NCI-H526 (cell line): ENCODE data around the gene SLC9A9.

Source experiments
- DNase-seq, 2 experiments: peaks; one replicate each; lab custom pipeline; 2025; lab: John Stamatoyannopoulos, UW

The SLC9A9 gene

DNA sequence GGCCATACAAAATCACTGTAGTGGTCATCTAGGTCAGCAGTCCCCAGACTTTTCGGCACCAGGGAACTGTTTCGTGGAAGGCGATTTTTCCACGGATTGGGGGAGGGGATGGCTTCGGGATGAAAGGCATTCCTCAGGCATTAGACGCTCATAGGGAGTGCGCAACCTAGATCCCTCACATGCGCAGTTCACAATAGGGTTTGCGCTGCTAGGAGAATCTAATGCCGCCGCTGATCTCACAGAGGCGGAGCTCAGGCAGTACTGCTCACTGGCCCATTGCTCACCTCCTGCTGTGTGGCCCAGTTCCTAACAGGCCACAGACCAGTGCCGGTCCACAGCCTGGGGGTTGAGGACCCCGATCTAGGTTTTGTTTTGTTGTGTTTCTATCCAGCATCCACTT is 200.1 kb downstream of the SLC9A9 start:
- no peak for DNase-seq

DNA sequence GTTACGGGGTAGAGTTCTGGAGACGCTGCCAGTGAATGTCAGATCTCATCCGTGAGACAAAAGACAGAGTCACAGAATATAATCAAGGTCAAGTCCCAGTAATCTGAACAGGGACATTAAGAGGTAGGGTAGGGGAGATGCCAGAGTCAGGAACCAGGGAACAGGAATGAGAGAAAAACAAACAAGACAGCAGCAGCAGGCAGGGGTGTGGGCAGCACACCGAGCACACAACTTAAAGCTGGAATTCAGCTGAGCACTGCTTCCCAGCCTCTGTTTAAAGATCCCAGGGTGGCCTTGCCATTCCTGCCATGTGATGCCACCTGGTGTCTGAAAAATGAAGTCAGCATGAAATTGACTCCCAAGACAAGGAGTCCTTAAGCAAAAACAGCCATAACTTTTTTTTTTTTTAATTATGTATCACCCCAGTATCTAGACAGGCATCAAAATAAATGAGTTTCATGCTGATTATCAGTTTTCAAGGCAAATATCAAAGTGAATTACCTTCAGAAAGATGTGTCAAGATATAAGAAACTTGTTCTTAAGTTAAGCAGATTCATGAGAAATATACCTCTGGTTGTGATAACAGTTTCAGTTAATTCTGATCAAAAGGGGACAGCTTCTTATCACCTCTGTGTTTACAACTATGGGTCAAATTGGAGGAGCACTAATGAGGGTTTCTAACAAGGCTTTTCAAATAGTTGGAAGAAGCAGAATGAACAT is 203.7 kb downstream of the SLC9A9 start:
- DNase-seq = peak; percentile 67 to 88

- DNase-seq = no peak
Observed at GRCh38 chr3:143643905-143644304, 204.4 kb downstream of the SLC9A9 start.

- DNase-seq = no peak
Observed at GRCh38 chr3:143640774-143641173, 207.5 kb downstream of the SLC9A9 start.

GRCh38 chr3:143637133-143637532 is 211.1 kb downstream of the SLC9A9 start:
- DNase-seq = no peak

- DNase-seq = no peak
Observed at GRCh38 chr3:143634991-143635390, 213.3 kb downstream of the SLC9A9 start.

GRCh38 chr3:143634427-143634826 is 213.8 kb downstream of the SLC9A9 start:
- DNase-seq = no peak

GRCh38 chr3:143633816-143634215 is 214.5 kb downstream of the SLC9A9 start:
- DNase-seq = no peak

DNA sequence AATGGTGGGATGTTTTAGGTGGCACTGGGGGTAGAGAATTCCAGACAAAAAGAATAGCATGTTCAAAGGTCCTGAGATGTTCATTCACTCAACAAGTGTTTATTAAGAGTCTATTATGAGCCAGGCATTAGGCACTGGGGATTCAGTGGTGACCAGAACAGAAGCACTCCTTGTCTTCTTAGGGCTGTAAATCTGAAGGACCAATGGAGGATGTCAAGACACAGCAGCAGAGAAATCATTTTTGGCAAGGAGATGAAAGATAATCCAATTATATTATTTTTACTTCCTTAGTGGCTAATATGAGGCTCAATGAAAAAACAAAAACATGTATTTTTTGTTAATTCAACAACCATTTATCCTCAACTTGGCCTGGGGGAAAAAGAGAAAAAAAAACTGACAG is 218.5 kb downstream of the SLC9A9 start:
- DNase-seq = no peak

- DNase-seq = no peak
Observed at GRCh38 chr3:143628971-143629370, 219.3 kb downstream of the SLC9A9 start.

DNA sequence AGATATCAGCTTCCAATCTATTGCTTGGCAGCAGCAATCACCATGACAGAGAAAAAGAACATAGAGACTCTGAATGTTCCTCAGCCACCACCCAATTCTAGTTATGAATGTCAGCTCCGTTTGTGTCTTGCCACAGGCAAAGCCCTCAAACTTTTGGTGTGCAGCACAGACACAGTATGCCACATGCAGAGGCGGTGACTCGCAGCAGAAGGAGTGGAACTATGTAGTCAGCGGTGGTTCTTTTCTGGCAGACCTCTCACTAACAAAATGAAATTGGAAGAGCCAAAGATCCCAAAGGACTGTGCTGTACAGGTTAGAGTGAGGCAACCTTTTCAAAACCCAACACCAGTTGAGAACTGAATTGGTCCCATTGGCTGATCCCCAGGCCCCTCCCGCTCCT is 220.9 kb downstream of the SLC9A9 start:
- no peak for DNase-seq

DNA sequence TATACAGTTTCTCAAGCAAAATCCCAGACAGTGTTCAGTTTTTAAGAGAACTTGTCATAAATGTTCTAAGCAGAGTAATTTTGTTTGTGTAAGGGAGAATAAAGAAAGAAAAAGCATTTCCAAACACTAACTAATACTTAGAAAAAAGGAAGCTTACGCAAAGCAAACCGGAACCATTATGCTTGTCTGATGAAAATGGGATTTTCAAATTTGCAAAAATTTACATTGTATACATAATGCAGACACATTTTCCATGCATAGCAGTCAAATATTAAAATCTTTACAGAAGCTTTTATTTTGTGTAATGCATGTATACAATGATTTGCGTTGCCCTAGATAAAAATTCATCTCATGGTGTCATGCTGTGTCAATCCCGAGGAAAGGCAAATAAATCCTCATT is 229.0 kb downstream of the SLC9A9 start:
- peak; percentile 19 to 30 for DNase-seq

GRCh38 chr3:143617050-143617449 is 231.2 kb downstream of the SLC9A9 start:
- peak; percentile 2 to 11 for DNase-seq

GRCh38 chr3:143613226-143613625 is 235.0 kb downstream of the SLC9A9 start:
- DNase-seq = no peak

DNA sequence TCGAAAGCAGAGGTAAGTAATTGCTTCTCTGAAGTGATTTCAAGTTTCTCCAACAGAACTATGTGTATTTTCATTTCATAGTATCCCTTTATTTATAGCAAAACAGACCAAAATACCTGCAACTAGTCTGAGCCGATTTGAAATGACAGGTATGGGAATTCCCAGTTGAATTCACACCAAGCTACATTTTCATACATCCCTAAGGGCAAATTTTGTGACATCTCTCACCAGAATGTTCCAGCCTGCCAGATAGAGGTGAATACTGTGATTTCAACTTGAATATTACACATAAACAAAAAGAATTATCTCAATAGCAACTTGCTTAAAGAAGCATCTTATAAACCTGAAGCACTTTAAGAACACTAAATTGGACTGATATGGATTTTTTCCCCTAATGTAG is 235.7 kb downstream of the SLC9A9 start:
- DNase-seq = no peak

DNA sequence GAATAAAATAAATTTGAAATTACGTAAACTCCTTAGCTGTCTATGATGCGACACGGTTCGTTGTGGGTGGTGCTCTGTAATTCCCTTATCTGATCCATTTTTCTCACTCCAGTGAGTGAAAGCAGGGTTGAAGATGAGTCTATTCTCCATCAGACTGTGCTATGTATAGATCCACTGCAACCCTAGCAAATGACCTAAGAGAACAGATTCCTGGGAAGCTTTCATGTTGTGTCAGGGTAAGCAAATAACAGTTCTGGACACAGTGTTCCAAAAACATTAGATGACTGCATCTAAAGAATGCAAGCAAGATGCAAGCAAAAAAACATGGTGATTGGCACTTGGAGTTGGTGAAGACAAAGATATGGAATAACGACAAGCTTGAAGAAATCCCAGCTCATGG is 239.3 kb downstream of the SLC9A9 start:
- no peak for DNase-seq

GRCh38 chr3:143605233-143605950 is 242.9 kb downstream of the SLC9A9 start:
- no peak for DNase-seq

DNA sequence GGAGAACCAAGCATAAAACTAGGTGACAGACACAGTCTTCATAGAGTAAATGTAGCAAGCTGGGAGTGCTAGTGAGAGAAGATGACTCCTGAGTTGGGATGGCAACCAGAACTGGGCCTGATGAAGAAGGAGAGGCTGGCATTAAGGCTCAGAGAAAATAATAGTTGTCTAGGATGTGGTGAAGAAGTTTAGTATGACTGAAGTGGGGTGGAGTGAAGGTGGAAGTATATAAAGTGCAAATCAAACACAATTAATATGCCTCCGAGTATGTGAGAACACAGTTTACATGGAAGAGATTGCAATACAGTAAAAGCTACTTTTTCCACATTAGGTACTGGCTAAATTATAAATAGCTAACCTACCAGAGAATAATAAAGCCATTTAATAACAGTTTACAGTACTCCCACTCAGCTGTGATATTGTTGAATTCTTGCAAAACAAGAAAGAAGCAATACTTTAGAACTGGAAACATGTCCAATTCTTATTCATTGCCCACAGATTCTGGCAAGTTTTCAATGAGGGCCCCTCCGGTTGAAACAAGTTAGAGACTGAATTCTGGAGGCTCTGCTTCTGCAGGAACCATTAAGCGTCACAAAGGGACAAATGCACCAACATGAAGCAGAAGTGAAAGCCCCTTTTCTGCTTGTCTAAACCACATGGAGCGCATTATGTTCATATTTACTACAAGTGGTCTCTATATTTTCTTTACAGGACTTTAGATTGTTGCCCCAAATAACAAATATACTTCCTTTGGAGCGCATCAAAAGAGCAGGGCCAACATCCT is 243.7 kb downstream of the SLC9A9 start:
- no peak for DNase-seq

DNA sequence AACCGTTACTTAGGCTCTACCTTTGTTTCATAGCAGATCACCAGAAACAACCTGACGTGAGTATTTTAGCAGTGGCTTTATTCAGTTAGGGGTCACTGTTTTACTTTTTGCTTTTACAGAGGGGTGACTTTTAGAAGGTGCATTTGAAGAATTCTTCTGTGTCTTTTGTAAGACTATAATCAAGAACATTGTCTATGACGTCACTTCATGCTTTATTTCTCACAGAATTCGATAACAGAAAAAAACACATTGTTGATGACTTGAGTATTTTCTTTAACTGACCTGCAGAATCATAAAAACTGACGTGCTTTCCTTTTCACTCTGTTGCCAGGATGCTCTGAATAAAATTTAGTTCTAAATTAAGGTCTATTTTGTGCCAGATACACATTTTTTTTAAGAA is 244.5 kb downstream of the SLC9A9 start:
- DNase-seq = no peak

DNA sequence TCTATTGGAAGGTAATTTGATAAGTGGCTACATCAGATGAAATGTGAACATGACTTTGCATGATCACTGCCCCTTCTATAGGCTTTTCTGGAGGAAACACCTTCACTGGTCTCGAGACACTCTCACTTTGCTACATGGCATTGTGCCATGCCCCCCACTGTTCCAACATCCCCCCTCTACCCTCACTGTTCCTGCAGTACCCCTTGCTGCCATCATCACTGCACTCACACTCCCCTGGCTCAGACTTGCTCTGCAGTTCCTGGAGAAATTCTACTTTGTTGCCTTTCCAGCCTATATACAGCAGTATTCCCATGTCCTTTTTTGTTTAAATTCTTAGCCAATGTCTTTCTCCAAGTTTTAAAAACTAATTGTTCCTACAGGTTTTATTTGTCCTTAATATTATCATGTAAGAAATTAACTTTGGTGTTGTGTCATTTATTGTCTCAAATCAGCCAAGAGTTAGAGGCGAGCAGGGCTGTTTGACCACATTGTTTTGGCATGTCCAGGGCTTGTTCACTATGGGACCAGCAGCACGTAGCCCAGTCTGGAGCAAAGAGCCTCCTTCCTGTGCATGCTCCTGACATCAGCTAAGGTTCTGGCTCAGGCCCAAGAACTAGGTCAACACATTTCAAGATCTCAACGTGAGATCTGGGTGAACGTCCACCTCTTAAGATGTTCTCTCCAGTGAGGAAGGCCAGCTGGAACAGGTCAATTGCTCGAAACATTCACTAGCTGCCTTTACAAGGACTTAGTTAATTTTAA is 246.4 kb downstream of the SLC9A9 start:
- DNase-seq = no peak

GRCh38 chr3:143600756-143601718 is 247.2 kb downstream of the SLC9A9 start:
- DNase-seq = no peak
